H1 (cell line): ENCODE data around the gene ZFYVE16. TPM values are rescaled to one million over a fixed set of nuclear protein-coding genes. Genes with fewer than 3 reads are reported as not detected.

ENCODE experiments used
- CTCF ChIA-PET: fragments of 300-600 bp; sonication (Branson Sonifier 250); formaldehyde crosslinking; loops from one replicate; lab custom pipeline; 2021; ENCODE audit not compliant: partially characterized antibody; lab: Charles Lee
- POLR2A ChIA-PET: fragments of 300-600 bp; sonication (Branson Sonifier 250); formaldehyde crosslinking; loops from one replicate; lab custom pipeline; 2021; ENCODE audit warnings: inconsistent platforms; ENCODE audit not compliant: partially characterized antibody; lab: Charles Lee
- DNase-seq, 2 experiments: peaks; one replicate each; pipeline versions ENCODE4 v3.0.0 to v3.0.0-alpha.2; 2010 to 2022; ENCODE audit warnings: low spot score in 2 of 2, low read depth in 1 of 2, mixed read lengths in 1 of 2
- FAIRE-seq: peaks from 2 replicates; lab custom pipeline; 2011; peaks lifted over from hg19 to GRCh38; lab: Jason Lieb, UNC
- H2AFZ ChIP-seq: 2 replicates; pipeline ENCODE4 v1.8.1; 2012; ENCODE audit warnings: low read length, inconsistent platforms
- H2AK5ac ChIP-seq: 2 replicates; pipeline ENCODE4 v1.6.1; 2013; ENCODE audit warnings: low read depth, low read length
- H2BK120ac ChIP-seq: replicated peaks from 2 replicates; pipeline ENCODE3; 2013; ENCODE audit warnings: low read depth, low read length, inconsistent platforms
- H2BK12ac ChIP-seq: 2 replicates; pipeline ENCODE4 v1.6.1; 2013; ENCODE audit warnings: low read depth, low read length
- H2BK15ac ChIP-seq: 2 replicates; pipeline ENCODE4 v1.6.1; 2013; ENCODE audit warnings: low read length
- H2BK20ac ChIP-seq: 2 replicates; pipeline ENCODE4 v1.6.1; 2013; ENCODE audit warnings: low read length
- H2BK5ac ChIP-seq: 2 replicates; pipeline ENCODE4 v1.6.1; 2013; ENCODE audit warnings: low read depth, low read length
- H3K14ac ChIP-seq: 2 replicates; pipeline ENCODE4 v1.6.1; 2013; ENCODE audit warnings: inconsistent platforms; ENCODE audit not compliant: insufficient read length
- H3K18ac ChIP-seq: 2 replicates; pipeline ENCODE4 v1.6.1; 2013; ENCODE audit warnings: low read length; ENCODE audit errors: extremely low read depth
- H3K23ac ChIP-seq: 2 replicates; pipeline ENCODE4 v1.6.1; 2013; ENCODE audit warnings: inconsistent platforms; ENCODE audit not compliant: insufficient read length
- H3K23me2 ChIP-seq: 2 replicates; pipeline ENCODE4 v1.6.1; 2013; ENCODE audit warnings: low read depth, low read length
- H3K27ac ChIP-seq: 2 replicates; pipeline ENCODE4 v1.6.1; 2011; ENCODE audit warnings: low read depth, low read length, inconsistent platforms
- H3K27me3 ChIP-seq, 4 experiments: replicated peaks in 1 of 4; 1 replicate in 1 of 4; 2 replicates in 3 of 4; pipeline versions ENCODE4 v1.6.1 to v1.8.1; 2011 to 2013; ENCODE audit warnings: low read length in 3 of 4, mild to moderate bottlenecking in 3 of 4, inconsistent platforms in 2 of 4, mixed read lengths in 2 of 4, moderate library complexity in 1 of 4; ENCODE audit not compliant: control insufficient read depth in 3 of 4, insufficient read depth in 3 of 4; ENCODE audit errors: extremely low read depth in 1 of 4
- H3K36me3 ChIP-seq, 4 experiments: 2 replicates each; pipeline versions ENCODE4 v1.6.1 to v1.8.1; 2011 to 2013; ENCODE audit warnings: mild to moderate bottlenecking in 4 of 4, low read length in 3 of 4, moderate library complexity in 2 of 4, control low read depth in 1 of 4, inconsistent platforms in 1 of 4; ENCODE audit not compliant: insufficient read depth in 4 of 4, control insufficient read depth in 2 of 4
- H3K4ac ChIP-seq: replicated peaks from 2 replicates; pipeline ENCODE3; 2013; ENCODE audit warnings: low read length, low read depth, mixed read lengths, inconsistent platforms; ENCODE audit not compliant: insufficient read length
- H3K4me1 ChIP-seq, 4 experiments: replicated peaks in 1 of 4; 1 replicate in 1 of 4; 2 replicates in 3 of 4; pipeline versions ENCODE4 v1.6.1 to v1.8.1; 2011 to 2013; ENCODE audit warnings: low read length in 3 of 4, inconsistent platforms in 2 of 4, mixed read lengths in 1 of 4; ENCODE audit not compliant: insufficient read depth in 4 of 4, control insufficient read depth in 3 of 4
- H3K4me2 ChIP-seq, 2 experiments: 2 replicates each; pipeline versions ENCODE4 v1.6.1 to v1.8.1; 2011 to 2013; ENCODE audit warnings: low read depth in 2 of 2, low read length in 2 of 2, control low read depth in 1 of 2, inconsistent platforms in 1 of 2, mild to moderate bottlenecking in 1 of 2; ENCODE audit not compliant: insufficient read depth in 1 of 2
- H3K4me3 ChIP-seq, 4 experiments: fragments of 200-600, 300-600 bp in 1 of 4; sonication (generic), shearing (Covaris generic), sonication (Bioruptor Twin) in 1 of 4; 2 replicates each; pipeline versions ENCODE4 v1.5.1 to v1.8.1; 2011 to 2016; ENCODE audit warnings: low read length in 4 of 4, low read depth in 3 of 4, control low read depth in 2 of 4, inconsistent platforms in 2 of 4, mild to moderate bottlenecking in 2 of 4, mixed read lengths in 1 of 4, moderate library complexity in 1 of 4; ENCODE audit not compliant: insufficient read depth in 2 of 4; ENCODE audit errors: extremely low read depth in 1 of 4
- H3K56ac ChIP-seq: replicated peaks from 2 replicates; pipeline ENCODE3; 2013; ENCODE audit warnings: low read depth, mild to moderate bottlenecking, mixed read lengths, low read length, inconsistent platforms; ENCODE audit not compliant: insufficient read length
- H3K79me1 ChIP-seq: 2 replicates; pipeline ENCODE4 v1.6.1; 2013; ENCODE audit warnings: low read depth, low read length, control low read depth
- H3K79me2 ChIP-seq, 2 experiments: 2 replicates each; pipeline versions ENCODE4 v1.6.1 to v1.8.1; 2012 to 2013; ENCODE audit warnings: low read length in 2 of 2, mild to moderate bottlenecking in 2 of 2, inconsistent platforms in 1 of 2; ENCODE audit not compliant: insufficient read depth in 2 of 2, control insufficient read depth in 1 of 2
- H3K9ac ChIP-seq, 4 experiments: replicated peaks in 1 of 4; 1 replicate in 1 of 4; 2 replicates in 3 of 4; pipeline versions ENCODE4 v1.6.1 to v1.8.1; 2011 to 2013; ENCODE audit warnings: low read depth in 3 of 4, low read length in 3 of 4, control low read depth in 2 of 4, mild to moderate bottlenecking in 2 of 4, moderate library complexity in 2 of 4, inconsistent platforms in 1 of 4; ENCODE audit errors: extremely low read depth in 1 of 4
- H3K9me3 ChIP-seq, 2 experiments: 2 replicates each; pipeline versions ENCODE4 v1.6.1 to v1.8.1; 2012 to 2013; ENCODE audit warnings: mild to moderate bottlenecking in 2 of 2, moderate library complexity in 2 of 2, control low read depth in 1 of 2, inconsistent platforms in 1 of 2, low read depth in 1 of 2, low read length in 1 of 2, mixed read lengths in 1 of 2; ENCODE audit not compliant: insufficient read depth in 2 of 2
- H4K20me1 ChIP-seq, 2 experiments: replicated peaks in 1 of 2; 2 replicates each; pipeline versions ENCODE3 to v1.8.1; 2011 to 2013; ENCODE audit warnings: inconsistent platforms in 2 of 2, low read length in 2 of 2, mild to moderate bottlenecking in 1 of 2; ENCODE audit not compliant: insufficient read depth in 2 of 2, control insufficient read depth in 1 of 2
- H4K5ac ChIP-seq: 2 replicates; pipeline ENCODE4 v1.6.1; 2013; ENCODE audit warnings: low read length, low read depth, mixed read lengths, inconsistent platforms; ENCODE audit not compliant: insufficient read length
- H4K8ac ChIP-seq: 2 replicates; pipeline ENCODE4 v1.8.0; 2013; ENCODE audit warnings: mild to moderate bottlenecking, moderate library complexity, low read length, inconsistent platforms; ENCODE audit not compliant: insufficient read depth; ENCODE audit errors: extremely low read depth
- H4K91ac ChIP-seq: replicated peaks from 2 replicates; pipeline ENCODE3; 2013; ENCODE audit warnings: low read length, mixed read lengths, inconsistent platforms; ENCODE audit not compliant: insufficient read length
- EGR1 ChIP-seq: IDR thresholded peaks from 2 replicates; pipeline ENCODE4 v1.6.1; 2011; ENCODE audit warnings: low read depth, low read length, borderline replicate concordance
- GABPA ChIP-seq: IDR thresholded peaks from 2 replicates; pipeline ENCODE4 v1.6.1; 2011; ENCODE audit warnings: mild to moderate bottlenecking, low read length, moderate library complexity, borderline replicate concordance; ENCODE audit not compliant: insufficient read depth
- RAD21 ChIP-seq, 2 experiments: IDR thresholded peaks in 1 of 2; conservative IDR thresholded peaks in 1 of 2; 2 replicates each; pipeline ENCODE4 v1.6.1; 2011; ENCODE audit warnings: low read depth in 2 of 2, low read length in 2 of 2, improper control_type of control experiment in 1 of 2, inconsistent platforms in 1 of 2, mild to moderate bottlenecking in 1 of 2, moderate library complexity in 1 of 2
- SP2 ChIP-seq: IDR thresholded peaks from 2 replicates; pipeline ENCODE4 v1.6.1; 2012; ENCODE audit warnings: mild to moderate bottlenecking, low read length, inconsistent platforms
- TAF1 ChIP-seq: IDR thresholded peaks from 2 replicates; pipeline ENCODE4 v1.6.1; 2011; ENCODE audit warnings: mild to moderate bottlenecking, low read depth, low read length
- WGBS, 2 experiments: shearing (Covaris generic) in 1 of 2; methylation state at CpG; one replicate each; pipeline versions ENCODE4 v1.1.6 to v1.1.7; 2013 to 2015; ENCODE audit warnings: low lambda C conversion rate in 2 of 2, mixed read lengths in 2 of 2, inconsistent platforms in 1 of 2, low coverage in 1 of 2, missing lambda C conversion rate in 1 of 2; ENCODE audit not compliant: insufficient replicate concordance in 2 of 2, insufficient coverage in 1 of 2, insufficient read length in 1 of 2; ENCODE audit errors: extremely low coverage in 1 of 2, missing lambda C conversion rate in 1 of 2; 5-methylcytosine and 5-hydroxymethylcytosine counted together
- polyA plus RNA-seq, 7 experiments: library from polyadenylated mRNA; depleted of rRNA in 3 of 7; stranded (reverse) in 5 of 7; unstranded in 2 of 7; fragments of >200 nt in 5 of 7; fragments of 200-250 nt in 2 of 7; gene quantifications; 1 replicate in 5 of 7; 2 replicates in 1 of 7; 4 replicates in 1 of 7; pipeline versions ENCODE4 v1.2.1 to v1.2.3, GENCODE V29; 2011 to 2013; ENCODE audit warnings: missing spikeins in 2 of 7, mixed read lengths in 2 of 7
- total RNA-seq: library from RNA; stranded (reverse); fragmentation: NEBNext Ultra II Directional; extraction: Animal tissue kit (Norgen Biotek cat#: 25700); gene quantifications from 2 replicates; pipeline ENCODE4 v1.2.1, GENCODE V29; 2021
- TF ChIP-seq, protein P1 (sequence below): IDR thresholded peaks from 2 replicates; pipeline ENCODE4 v1.6.1; 2012; ENCODE audit warnings: inconsistent platforms
- TF ChIP-seq, protein P2 (sequence below): IDR thresholded peaks from 2 replicates; pipeline ENCODE4 v1.6.1; 2012; ENCODE audit warnings: low read length, inconsistent platforms

ZFYVE16 gene
- total and polyA plus RNA-seq, 2 of the 8 experiments (the other 6 are each of a cell fraction or from before 2014, with no cell fraction given) = 3.6 to 24.2 TPM

GRCh38 chr5:80370390-80370789, 37.5 kb upstream of the ZFYVE16 start:
- H2BK15ac ChIP-seq = no peak overlapping the region
- H2BK12ac ChIP-seq = no peak overlapping the region
- no peak overlapping the region for H3K4ac ChIP-seq
- no peaks in the 10 kb centered on the region for H3K4me1 ChIP-seq
- H3K36me3 ChIP-seq = no peaks in the 10 kb centered on the region
- POLR2A ChIA-PET = no interaction called here
- no peaks in the 10 kb centered on the region for H3K79me2 ChIP-seq
- DNase-seq = no peak
- H2AK5ac ChIP-seq = no peak overlapping the region
- TF ChIP-seq, protein P1, sequence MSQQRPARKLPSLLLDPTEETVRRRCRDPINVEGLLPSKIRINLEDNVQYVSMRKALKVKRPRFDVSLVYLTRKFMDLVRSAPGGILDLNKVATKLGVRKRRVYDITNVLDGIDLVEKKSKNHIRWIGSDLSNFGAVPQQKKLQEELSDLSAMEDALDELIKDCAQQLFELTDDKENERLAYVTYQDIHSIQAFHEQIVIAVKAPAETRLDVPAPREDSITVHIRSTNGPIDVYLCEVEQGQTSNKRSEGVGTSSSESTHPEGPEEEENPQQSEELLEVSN = no peak
- TF ChIP-seq SP2 (no peak), GABPA (no peak), RAD21 (IDR thresholded peaks at IDR 0.05 in 1 of 2, conservative IDR thresholded peaks at IDR 0.05 in 1 of 2; ENCODE audit: low read depth in 2 of 2, low read length in 2 of 2) (no peak), TAF1 (no peak), EGR1 (no peak)
- TF ChIP-seq, protein P2, sequence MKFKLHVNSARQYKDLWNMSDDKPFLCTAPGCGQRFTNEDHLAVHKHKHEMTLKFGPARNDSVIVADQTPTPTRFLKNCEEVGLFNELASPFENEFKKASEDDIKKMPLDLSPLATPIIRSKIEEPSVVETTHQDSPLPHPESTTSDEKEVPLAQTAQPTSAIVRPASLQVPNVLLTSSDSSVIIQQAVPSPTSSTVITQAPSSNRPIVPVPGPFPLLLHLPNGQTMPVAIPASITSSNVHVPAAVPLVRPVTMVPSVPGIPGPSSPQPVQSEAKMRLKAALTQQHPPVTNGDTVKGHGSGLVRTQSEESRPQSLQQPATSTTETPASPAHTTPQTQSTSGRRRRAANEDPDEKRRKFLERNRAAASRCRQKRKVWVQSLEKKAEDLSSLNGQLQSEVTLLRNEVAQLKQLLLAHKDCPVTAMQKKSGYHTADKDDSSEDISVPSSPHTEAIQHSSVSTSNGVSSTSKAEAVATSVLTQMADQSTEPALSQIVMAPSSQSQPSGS = no peak
- TF ChIP-seq, all 59 proteins: peak for 0
- H3K18ac ChIP-seq = no peak overlapping the region
- H3K4me2 ChIP-seq = no peak overlapping the region
- no peak overlapping the region for H2BK20ac ChIP-seq
- H3K27me3 ChIP-seq = no peaks in the 10 kb centered on the region
- H3K23me2 ChIP-seq = no peaks in the 10 kb centered on the region
- H2BK120ac ChIP-seq = no peak overlapping the region
- no peaks in the 10 kb centered on the region for H4K20me1 ChIP-seq
- H4K5ac ChIP-seq = no peak overlapping the region
- H3K9ac ChIP-seq = no peak overlapping the region
- peak overlapping the region; percentile 80; the same call in 1 of the 2 replicates for H2AFZ ChIP-seq
- no peak overlapping the region for H3K56ac ChIP-seq
- no peak overlapping the region for H3K4me3 ChIP-seq
- no peak overlapping the region for H3K14ac ChIP-seq
- H3K27ac ChIP-seq = no peak overlapping the region
- no peak for FAIRE-seq
- H3K23ac ChIP-seq = no peak overlapping the region
- CTCF ChIA-PET = interaction anchor here (1.3 to 1.7 kb wide), 2 partner anchors 17 to 24 kb away, joined by 3 to 6 read pairs; no protein-coding TSS in a partner anchor
- WGBS, 2 experiments = 89% methylated on average over 1 of the region's 1 CpG; no CpG with 5 or more reads in 1 of the 2 experiments
- H3K79me1 ChIP-seq = no peaks in the 10 kb centered on the region
- H2BK5ac ChIP-seq = peak overlapping the region; percentile 63; the same call in 1 of the 2 replicates
- H4K91ac ChIP-seq = no peak overlapping the region
- H3K9me3 ChIP-seq = 0 out of 4 replicates have a peak, but pooled peaks cover 0 to 3% of the 10 kb centered on the region in 2 experiments
- H4K8ac ChIP-seq = no peak overlapping the region
